ENCODE results near the gene ZBTB3. TPM values are rescaled to one million over a fixed set of nuclear protein-coding genes. Genes with fewer than 3 reads are reported as not detected.
A peak's percentile ranks its signal among the peaks of the same experiment; 100 is the strongest.

ZBTB3 gene
- total and polyA plus RNA-seq, 9 of the 15 experiments (the other 6 are each of a cell fraction or from before 2014, with no cell fraction given): 1.9 to 10.0 (median 4.9) TPM

DNA sequence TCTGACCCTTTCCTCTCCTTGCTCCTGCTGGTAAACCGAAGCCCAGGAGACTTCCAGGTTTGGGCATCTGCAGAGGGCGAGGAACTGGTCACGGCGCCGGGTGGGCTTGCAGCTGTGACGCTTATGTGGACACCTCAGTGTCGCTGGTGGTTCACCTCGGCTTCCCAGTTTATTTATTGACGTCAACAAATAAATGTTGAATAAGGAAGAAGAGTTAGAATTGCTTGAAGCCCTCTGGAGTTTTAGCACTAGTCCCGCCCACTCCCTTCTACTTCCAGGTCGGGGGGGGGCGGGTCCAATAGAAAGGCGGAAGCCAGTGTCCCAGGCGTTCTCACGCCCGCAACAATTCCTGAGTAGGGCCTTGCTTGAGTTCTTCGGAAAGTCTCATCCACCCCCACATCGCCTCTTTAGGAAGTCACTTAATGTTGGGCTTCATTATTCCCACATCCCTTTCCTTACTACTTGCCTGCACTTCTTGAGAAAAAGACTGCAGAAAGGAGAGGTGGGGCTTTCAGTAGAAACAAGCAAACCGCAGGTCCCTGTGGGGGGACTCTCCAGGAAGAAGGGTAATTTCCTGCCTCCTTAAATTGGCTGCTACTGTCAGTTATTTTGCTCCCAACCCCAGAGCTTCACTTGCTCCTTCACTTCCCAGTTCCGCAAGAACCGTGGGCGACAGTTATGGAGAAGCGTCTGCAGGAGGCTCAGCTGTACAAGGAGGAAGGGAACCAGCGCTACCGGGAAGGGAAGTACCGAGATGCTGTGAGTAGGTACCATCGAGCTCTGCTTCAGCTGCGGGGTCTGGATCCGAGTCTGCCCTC lies 25.6 kb downstream of the ZBTB3 start, which contains the start of gene TTC9C (continued):
- TF ChIP-seq, protein P1, sequence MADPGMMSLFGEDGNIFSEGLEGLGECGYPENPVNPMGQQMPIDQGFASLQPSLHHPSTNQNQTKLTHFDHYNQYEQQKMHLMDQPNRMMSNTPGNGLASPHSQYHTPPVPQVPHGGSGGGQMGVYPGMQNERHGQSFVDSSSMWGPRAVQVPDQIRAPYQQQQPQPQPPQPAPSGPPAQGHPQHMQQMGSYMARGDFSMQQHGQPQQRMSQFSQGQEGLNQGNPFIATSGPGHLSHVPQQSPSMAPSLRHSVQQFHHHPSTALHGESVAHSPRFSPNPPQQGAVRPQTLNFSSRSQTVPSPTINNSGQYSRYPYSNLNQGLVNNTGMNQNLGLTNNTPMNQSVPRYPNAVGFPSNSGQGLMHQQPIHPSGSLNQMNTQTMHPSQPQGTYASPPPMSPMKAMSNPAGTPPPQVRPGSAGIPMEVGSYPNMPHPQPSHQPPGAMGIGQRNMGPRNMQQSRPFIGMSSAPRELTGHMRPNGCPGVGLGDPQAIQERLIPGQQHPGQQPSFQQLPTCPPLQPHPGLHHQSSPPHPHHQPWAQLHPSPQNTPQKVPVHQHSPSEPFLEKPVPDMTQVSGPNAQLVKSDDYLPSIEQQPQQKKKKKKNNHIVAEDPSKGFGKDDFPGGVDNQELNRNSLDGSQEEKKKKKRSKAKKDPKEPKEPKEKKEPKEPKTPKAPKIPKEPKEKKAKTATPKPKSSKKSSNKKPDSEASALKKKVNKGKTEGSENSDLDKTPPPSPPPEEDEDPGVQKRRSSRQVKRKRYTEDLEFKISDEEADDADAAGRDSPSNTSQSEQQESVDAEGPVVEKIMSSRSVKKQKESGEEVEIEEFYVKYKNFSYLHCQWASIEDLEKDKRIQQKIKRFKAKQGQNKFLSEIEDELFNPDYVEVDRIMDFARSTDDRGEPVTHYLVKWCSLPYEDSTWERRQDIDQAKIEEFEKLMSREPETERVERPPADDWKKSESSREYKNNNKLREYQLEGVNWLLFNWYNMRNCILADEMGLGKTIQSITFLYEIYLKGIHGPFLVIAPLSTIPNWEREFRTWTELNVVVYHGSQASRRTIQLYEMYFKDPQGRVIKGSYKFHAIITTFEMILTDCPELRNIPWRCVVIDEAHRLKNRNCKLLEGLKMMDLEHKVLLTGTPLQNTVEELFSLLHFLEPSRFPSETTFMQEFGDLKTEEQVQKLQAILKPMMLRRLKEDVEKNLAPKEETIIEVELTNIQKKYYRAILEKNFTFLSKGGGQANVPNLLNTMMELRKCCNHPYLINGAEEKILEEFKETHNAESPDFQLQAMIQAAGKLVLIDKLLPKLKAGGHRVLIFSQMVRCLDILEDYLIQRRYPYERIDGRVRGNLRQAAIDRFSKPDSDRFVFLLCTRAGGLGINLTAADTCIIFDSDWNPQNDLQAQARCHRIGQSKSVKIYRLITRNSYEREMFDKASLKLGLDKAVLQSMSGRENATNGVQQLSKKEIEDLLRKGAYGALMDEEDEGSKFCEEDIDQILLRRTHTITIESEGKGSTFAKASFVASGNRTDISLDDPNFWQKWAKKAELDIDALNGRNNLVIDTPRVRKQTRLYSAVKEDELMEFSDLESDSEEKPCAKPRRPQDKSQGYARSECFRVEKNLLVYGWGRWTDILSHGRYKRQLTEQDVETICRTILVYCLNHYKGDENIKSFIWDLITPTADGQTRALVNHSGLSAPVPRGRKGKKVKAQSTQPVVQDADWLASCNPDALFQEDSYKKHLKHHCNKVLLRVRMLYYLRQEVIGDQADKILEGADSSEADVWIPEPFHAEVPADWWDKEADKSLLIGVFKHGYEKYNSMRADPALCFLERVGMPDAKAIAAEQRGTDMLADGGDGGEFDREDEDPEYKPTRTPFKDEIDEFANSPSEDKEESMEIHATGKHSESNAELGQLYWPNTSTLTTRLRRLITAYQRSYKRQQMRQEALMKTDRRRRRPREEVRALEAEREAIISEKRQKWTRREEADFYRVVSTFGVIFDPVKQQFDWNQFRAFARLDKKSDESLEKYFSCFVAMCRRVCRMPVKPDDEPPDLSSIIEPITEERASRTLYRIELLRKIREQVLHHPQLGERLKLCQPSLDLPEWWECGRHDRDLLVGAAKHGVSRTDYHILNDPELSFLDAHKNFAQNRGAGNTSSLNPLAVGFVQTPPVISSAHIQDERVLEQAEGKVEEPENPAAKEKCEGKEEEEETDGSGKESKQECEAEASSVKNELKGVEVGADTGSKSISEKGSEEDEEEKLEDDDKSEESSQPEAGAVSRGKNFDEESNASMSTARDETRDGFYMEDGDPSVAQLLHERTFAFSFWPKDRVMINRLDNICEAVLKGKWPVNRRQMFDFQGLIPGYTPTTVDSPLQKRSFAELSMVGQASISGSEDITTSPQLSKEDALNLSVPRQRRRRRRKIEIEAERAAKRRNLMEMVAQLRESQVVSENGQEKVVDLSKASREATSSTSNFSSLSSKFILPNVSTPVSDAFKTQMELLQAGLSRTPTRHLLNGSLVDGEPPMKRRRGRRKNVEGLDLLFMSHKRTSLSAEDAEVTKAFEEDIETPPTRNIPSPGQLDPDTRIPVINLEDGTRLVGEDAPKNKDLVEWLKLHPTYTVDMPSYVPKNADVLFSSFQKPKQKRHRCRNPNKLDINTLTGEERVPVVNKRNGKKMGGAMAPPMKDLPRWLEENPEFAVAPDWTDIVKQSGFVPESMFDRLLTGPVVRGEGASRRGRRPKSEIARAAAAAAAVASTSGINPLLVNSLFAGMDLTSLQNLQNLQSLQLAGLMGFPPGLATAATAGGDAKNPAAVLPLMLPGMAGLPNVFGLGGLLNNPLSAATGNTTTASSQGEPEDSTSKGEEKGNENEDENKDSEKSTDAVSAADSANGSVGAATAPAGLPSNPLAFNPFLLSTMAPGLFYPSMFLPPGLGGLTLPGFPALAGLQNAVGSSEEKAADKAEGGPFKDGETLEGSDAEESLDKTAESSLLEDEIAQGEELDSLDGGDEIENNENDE (IDR thresholded peaks at IDR 0.05; ENCODE audit: low read depth, low read length): no peak
- TF ChIP-seq DIDO1 (tag; IDR thresholded peaks at IDR 0.05; ENCODE audit: low read depth) (peak; percentile 83), TOE1 (IDR thresholded peaks at IDR 0.05; ENCODE audit: borderline replicate concordance) (peak; percentile 45; the same call in 1 of the 2 replicates), TOE1 (CRISPR knock-in tag; IDR thresholded peaks at IDR 0.05; ENCODE audit: borderline replicate concordance, low read depth) (no peak), ERF (CRISPR knock-in tag; IDR thresholded peaks at IDR 0.05) (0 out of 2 replicates have a peak, but pooled peaks have one; percentile 79), ETV6 (IDR thresholded peaks at IDR 0.05; ENCODE audit: borderline replicate concordance in 1 of 2, low read depth in 2 of 2, low read length in 1 of 2) (no peak), ETV6 (CRISPR knock-in tag; IDR thresholded peaks at IDR 0.05; ENCODE audit: borderline replicate concordance) (no peak), NRF1 (conservative IDR thresholded peaks at IDR 0.05 in 1 of 2, IDR thresholded peaks at IDR 0.05 in 1 of 2) (no peak), SP1 (CRISPR knock-in tag; IDR thresholded peaks at IDR 0.05) (peak; percentile 68), PHF20 (IDR thresholded peaks at IDR 0.05; ENCODE audit: partially characterized antibody) (peak; percentile 91), EGR1 (conservative IDR thresholded peaks at IDR 0.05) (peak; percentile 70), JUND (IDR thresholded peaks at IDR 0.05; ENCODE audit: borderline replicate concordance, low read depth, low read length) (no peak), JUND (tag; IDR thresholded peaks at IDR 0.05; ENCODE audit: borderline replicate concordance, low read depth, low read length) (peak; percentile 45; the same call in 1 of the 3 replicates)
- TF ChIP-seq, protein P2, sequence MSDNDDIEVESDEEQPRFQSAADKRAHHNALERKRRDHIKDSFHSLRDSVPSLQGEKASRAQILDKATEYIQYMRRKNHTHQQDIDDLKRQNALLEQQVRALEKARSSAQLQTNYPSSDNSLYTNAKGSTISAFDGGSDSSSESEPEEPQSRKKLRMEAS (CRISPR knock-in tag; IDR thresholded peaks at IDR 0.05): 0 out of 2 replicates have a peak, but pooled peaks have one; percentile 12
- TF ChIP-seq, protein P3, sequence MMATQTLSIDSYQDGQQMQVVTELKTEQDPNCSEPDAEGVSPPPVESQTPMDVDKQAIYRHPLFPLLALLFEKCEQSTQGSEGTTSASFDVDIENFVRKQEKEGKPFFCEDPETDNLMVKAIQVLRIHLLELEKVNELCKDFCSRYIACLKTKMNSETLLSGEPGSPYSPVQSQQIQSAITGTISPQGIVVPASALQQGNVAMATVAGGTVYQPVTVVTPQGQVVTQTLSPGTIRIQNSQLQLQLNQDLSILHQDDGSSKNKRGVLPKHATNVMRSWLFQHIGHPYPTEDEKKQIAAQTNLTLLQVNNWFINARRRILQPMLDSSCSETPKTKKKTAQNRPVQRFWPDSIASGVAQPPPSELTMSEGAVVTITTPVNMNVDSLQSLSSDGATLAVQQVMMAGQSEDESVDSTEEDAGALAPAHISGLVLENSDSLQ (IDR thresholded peaks at IDR 0.05): no peak

All from K562 (cell line).